Measurements from ENCODE around the gene GNAI2. TPM values are rescaled to one million over a fixed set of nuclear protein-coding genes. Genes with fewer than 3 reads are reported as not detected.
A peak's percentile ranks its signal among the peaks of the same experiment; 100 is the strongest.
"Not testable (repeated sequence)": the region's sequence is repeated elsewhere in the genome, so short reads cannot be mapped to it uniquely, and the experiment has no call there.

GNAI2 gene
- total and polyA plus RNA-seq, 2 experiments from 2014 or later, result 179 to 255 TPM

GRCh38 chr3:50207359-50208042, 28.5 kb upstream of the GNAI2 start:
- no peak for DNase-seq (ENCODE audit: low read depth in 1 of 2, low spot score in 1 of 2)
- Histone ChIP-seq H3K36me3 (no peaks in the 10 kb centered on the region), H3K9me3 (ENCODE audit: low read depth) (no peaks in the 10 kb centered on the region), H3K4me3 (no peak overlapping the region), H3K27me3 (peaks cover 8% of the 10 kb centered on the region), H3K4me1 (ENCODE audit: low read depth) (peaks cover 16% of the 10 kb centered on the region), H3K27ac (no peak overlapping the region)
- no peak for TF ChIP-seq CTCF (IDR thresholded peaks at IDR 0.05; ENCODE audit: low read depth, low read length)

GRCh38 chr3:50208677-50209344, 27.2 kb upstream of the GNAI2 start:
- H3K9me3 ChIP-seq (ENCODE audit: low read depth), result no peaks in the 10 kb centered on the region
- H3K27ac ChIP-seq, result no peak overlapping the region
- H3K4me3 ChIP-seq, result no peak overlapping the region
- no peaks in the 10 kb centered on the region for H3K36me3 ChIP-seq
- no peak for TF ChIP-seq CTCF (IDR thresholded peaks at IDR 0.05; ENCODE audit: low read depth, low read length)
- H3K4me1 ChIP-seq (ENCODE audit: low read depth), result peaks cover 11% of the 10 kb centered on the region
- no peak for DNase-seq (ENCODE audit: low read depth in 1 of 2, low spot score in 1 of 2)
- H3K27me3 ChIP-seq, result peaks cover 8% of the 10 kb centered on the region

GRCh38 chr3:50210176-50210509, 25.9 kb upstream of the GNAI2 start:
- no peak for DNase-seq (ENCODE audit: low read depth in 1 of 2, low spot score in 1 of 2)
- Histone ChIP-seq H3K27ac (no peak overlapping the region), H3K36me3 (no peaks in the 10 kb centered on the region), H3K4me1 (ENCODE audit: low read depth) (peaks cover 2% of the 10 kb centered on the region), H3K27me3 (peaks cover 8% of the 10 kb centered on the region), H3K4me3 (no peak overlapping the region), H3K9me3 (ENCODE audit: low read depth) (no peaks in the 10 kb centered on the region)
- TF ChIP-seq CTCF (IDR thresholded peaks at IDR 0.05; ENCODE audit: low read depth, low read length), result no peak

GRCh38 chr3:50210510-50211367, 25.3 kb upstream of the GNAI2 start:
- Histone ChIP-seq H3K27me3 (peaks cover 8% of the 10 kb centered on the region), H3K27ac (no peak overlapping the region), H3K36me3 (no peaks in the 10 kb centered on the region), H3K4me3 (no peak overlapping the region), H3K9me3 (ENCODE audit: low read depth) (no peaks in the 10 kb centered on the region), H3K4me1 (ENCODE audit: low read depth) (peaks cover 7% of the 10 kb centered on the region)
- TF ChIP-seq CTCF (IDR thresholded peaks at IDR 0.05; ENCODE audit: low read depth, low read length), result no peak
- DNase-seq (ENCODE audit: low read depth in 1 of 2, low spot score in 1 of 2), result no peak

GRCh38 chr3:50211368-50211717, 24.7 kb upstream of the GNAI2 start:
- not testable (repeated sequence) for H3K36me3 ChIP-seq, H3K27me3 ChIP-seq

GRCh38 chr3:50211930-50212329, 24.1 kb upstream of the GNAI2 start:
- Histone ChIP-seq H3K4me3 (no peak overlapping the region), H3K9me3 (ENCODE audit: low read depth) (no peaks in the 10 kb centered on the region), H3K27me3 (no peaks in the 10 kb centered on the region), H3K4me1 (ENCODE audit: low read depth) (peaks cover 12% of the 10 kb centered on the region), H3K36me3 (no peaks in the 10 kb centered on the region), H3K27ac (no peak overlapping the region)
- peak in 1 of 2 donors; percentile 80 for DNase-seq (ENCODE audit: low read depth in 1 of 2, low spot score in 1 of 2)
- TF ChIP-seq CTCF (IDR thresholded peaks at IDR 0.05; ENCODE audit: low read depth, low read length), result no peak

More at GRCh38 chr3:50211368-50211717, 24.7 kb upstream of the GNAI2 start:
- not testable (repeated sequence) for H3K9me3 ChIP-seq (ENCODE audit: low read depth); H3K4me3 ChIP-seq; DNase-seq (ENCODE audit: low read depth in 1 of 2, low spot score in 1 of 2); H3K27ac ChIP-seq
- H3K4me1 ChIP-seq (ENCODE audit: low read depth), result peaks cover 12% of the 10 kb centered on the region

Data from cardiac muscle cell (in vitro differentiated cells and primary cell).